ENCODE data around the gene MTG1.
"Not testable (repeated sequence)": the region's sequence is repeated elsewhere in the genome, so short reads cannot be mapped to it uniquely, and the experiment has no call there.

MTG1 gene

DNA sequence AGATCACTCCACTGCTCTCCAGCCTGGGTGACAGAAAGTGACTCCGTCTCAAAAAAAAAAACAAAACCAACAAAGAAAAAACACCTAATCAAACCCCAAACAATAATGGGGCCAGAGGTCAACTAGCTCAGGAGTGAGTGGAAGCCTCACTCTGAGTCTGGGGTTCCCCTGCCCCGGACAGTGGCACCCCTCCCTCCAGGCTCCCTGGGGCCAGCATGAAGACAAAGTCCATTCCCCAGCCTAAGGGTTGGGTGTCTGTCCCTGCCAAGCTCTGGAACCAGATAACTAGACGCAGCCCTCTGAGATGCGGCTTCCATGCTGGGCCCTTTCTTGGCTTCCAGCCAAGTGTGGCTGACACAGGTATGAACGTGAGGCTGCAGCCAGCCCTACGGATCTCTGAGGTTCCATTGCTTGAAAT, 34.4 kb upstream of the MTG1 start:
- DNase-seq: peak; percentile 30 to 34

GRCh38 chr10:133359972-133360610, 33.9 kb upstream of the MTG1 start:
- no peak for DNase-seq

DNA sequence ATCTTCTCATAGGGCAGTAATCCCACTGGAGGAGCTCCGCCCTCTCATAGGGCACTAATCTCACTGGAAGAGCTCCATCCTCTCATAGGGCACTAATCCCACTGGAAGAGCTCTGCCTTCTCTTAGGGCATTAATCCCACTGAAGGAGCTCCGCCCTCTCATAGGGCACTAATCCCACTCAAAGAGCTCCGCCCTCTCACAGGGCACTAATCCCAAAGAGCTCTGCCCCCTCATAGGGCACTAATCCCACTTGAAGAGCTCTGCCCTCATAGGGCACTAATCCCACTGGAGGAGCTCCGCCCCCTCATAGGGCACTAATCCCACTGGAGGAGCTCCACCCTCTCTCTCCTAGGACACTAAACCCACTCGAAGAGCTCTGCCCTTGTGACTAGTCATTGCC, 32.7 kb upstream of the MTG1 start:
- no peak for DNase-seq

- no peak for DNase-seq
Observed at GRCh38 chr10:133361773-133362441, 32.0 kb upstream of the MTG1 start.

GRCh38 chr10:133362846-133363245, 31.1 kb upstream of the MTG1 start:
- DNase-seq: no peak

DNA sequence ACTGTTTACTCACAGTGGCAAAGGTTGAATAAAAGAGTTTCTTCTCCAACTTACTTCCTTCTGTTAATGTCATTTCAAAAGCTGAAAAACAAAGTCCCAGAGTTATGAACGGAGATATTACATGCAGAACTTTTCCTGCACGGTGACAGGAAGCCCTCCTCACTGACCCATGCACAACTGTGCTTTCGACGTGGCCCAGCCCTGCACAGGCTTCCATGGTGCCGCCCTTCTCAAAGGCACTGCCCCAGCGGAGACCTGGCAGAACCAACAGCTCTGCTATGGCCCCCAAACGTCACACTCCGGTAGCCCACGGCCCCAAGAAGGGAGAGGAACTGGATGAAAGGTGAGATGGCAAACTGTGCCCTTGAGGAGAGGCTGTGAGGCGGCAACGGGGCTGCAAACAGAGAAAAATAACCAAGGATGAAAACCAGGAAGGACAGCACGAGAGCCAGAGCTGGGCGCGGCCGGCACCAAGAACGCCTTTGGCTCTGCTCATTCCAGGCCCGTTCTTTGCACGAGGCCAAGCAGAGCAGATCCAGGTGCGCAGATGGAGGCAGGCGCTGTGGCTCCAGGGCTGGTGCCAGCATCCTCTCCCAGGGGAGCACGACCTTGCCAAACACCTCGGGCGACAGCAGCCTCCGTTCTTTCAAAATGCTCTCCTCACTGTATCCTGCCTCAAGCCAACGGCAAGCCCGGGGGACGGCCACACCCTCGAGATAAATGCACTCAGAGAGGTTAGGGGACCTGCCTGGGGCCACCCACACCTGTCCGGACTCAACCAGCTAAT, 29.1 kb upstream of the MTG1 start:
- DNase-seq: no peak

DNA sequence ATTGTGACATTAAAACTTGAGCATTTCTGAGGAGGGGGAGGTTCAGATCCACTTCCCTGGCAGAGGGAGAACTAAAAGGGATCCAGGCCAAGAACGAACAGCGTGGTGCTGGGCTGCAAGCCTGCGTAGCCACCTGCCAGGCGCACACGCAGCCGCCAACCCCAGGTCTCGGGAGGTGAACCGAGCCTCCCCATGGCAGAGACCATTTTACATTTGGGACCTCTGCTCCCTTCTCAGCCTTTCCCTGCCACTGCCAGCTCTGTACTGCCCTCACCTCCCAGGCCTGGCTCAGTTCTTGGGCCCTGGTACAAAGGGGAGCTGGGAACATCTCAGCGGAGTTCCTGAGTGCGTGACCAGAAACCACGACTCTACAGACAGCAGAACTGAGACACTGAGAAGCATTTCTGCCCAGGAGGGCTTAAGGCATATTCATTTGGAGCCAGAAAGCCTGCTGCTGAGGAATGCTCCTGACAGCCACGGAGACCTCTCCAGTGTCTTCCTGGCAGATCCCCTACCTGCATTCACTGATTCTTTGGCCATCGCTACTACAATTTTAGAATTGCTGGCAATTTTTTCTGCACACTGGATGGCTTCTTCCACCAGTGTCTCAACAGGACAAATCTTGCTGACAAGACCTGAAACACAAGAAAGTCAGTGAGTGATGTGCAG, 28.4 kb upstream of the MTG1 start:
- no peak for DNase-seq

- no peak for DNase-seq
Observed at GRCh38 chr10:133366130-133366478, 27.9 kb upstream of the MTG1 start.

- DNase-seq: no peak
Observed at GRCh38 chr10:133366751-133367150, 27.2 kb upstream of the MTG1 start.

- not testable (repeated sequence) for DNase-seq
Observed at GRCh38 chr10:133367461-133367860, 26.5 kb upstream of the MTG1 start.

GRCh38 chr10:133368153-133368552, 25.8 kb upstream of the MTG1 start:
- no peak for DNase-seq

- no peak for DNase-seq
Observed at GRCh38 chr10:133370030-133370786, 23.7 kb upstream of the MTG1 start.

- DNase-seq: no peak
Observed at GRCh38 chr10:133372507-133372906, 21.4 kb upstream of the MTG1 start.

DNA sequence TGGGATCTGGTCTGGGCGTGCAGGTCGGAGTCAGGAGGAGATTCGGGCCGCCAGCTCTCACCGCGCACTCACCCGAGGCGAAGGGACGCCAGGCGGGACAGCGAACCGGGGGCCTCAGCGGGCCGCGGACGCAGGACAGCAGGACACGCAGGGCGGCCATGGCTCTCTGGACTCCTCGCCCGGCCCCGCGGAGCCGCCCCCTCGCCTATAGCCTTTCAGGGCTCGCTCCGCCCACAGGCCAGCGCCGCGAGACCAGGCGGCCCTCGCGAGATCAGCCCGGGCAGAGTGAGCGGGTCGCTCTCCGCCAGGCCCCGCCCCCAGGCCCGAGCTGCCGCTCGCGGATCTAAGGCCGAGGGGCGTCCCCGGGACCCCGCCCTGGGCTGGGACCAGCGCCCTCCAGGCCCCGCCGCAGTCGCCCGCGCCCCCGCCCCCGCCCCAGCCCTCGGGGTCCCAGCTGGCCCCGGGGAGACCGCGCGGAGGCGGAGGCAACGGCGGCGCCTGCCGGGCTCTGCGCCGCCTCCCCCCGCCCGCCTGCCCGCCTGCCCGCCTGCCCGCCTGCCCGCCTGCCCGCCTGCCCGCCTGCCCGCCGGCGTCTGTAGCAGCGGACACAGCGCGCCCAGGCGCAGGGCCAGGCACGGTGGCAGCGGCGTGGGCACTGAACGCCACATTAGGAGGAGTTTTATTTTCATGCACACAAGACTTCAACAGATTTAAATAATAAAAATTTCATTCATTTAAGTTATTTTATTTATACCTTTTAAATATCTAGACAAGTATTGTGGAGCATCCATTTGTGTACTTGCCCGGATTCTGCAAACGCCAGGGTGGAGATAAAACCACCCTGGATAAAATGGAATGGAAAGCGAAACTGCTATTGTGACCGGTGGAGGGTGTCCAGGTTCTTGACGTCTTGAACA, 20.5 kb upstream of the MTG1 start, which contains the start of gene ECHS1:
Gene ECHS1, minus strand, starts transcription at position 181 of the 917 bp plus-strand sequence. Its CDS starts 21 bp downstream, at position 160.
- DNase-seq: peak; percentile 87 to 94

GRCh38 chr10:133375357-133376115, 18.4 kb upstream of the MTG1 start:
- DNase-seq: no peak

DNA sequence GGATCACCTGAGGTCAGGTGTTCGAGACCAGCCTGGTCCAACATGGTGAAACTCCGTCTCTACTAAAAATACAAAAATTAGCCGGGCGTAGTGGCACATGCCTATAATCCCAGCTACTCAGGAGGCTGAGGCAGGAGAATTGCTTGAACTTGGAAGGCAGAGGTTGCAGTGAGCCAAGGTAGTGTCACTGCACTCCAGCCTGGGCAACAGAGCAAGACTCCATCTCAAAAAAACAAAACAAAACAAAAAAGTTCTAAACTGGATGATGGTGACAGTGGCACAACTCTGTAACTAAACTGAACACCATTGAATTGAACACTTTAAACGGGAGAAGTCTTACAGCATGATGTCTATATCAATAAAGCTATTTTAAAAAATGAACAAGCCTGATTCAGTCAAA, 17.8 kb upstream of the MTG1 start:
- not testable (repeated sequence) for DNase-seq

- no peak for DNase-seq
Observed at GRCh38 chr10:133377025-133377817, 16.7 kb upstream of the MTG1 start.

- DNase-seq: peak in 1 of 2 experiments; percentile 75
Observed at GRCh38 chr10:133377818-133378250, 16.1 kb upstream of the MTG1 start.

- peak; percentile 48 to 75 for DNase-seq
Observed at GRCh38 chr10:133378251-133379096, 15.5 kb upstream of the MTG1 start.

Measured in SHP77 (cell line).